PC-3 (cell line): ENCODE measurements around the gene PFKL.

ENCODE experiments used
- CTCF ChIP-seq: fragments of 300-600 bp; sonication (generic); conservative IDR thresholded peaks from 2 replicates; pipeline ENCODE4 v1.5.1; 2017; ENCODE audit warnings: antibody characterized with exemption, low read depth, mild to moderate bottlenecking, low read length
- EZH2 ChIP-seq: fragments of 300-600 bp; sonication (generic); IDR thresholded peaks from one replicate; pipeline ENCODE4 v1.6.1; 2017; ENCODE audit warnings: antibody characterized with exemption, mild to moderate bottlenecking, low read length; ENCODE audit not compliant: unreplicated experiment

- TF ChIP-seq CTCF = no peak
- no peak for TF ChIP-seq EZH2
Observed at GRCh38 chr21:44322621-44323325, 22.9 kb downstream of the PFKL start.
